Right atrium auricular region (tissue), 2 donors: ENCODE results near the gene PDE3B. TPM values are rescaled to one million over a fixed set of nuclear protein-coding genes. Genes with fewer than 3 reads are reported as not detected.

Source experiments
- DNase-seq: peaks from one replicate; pipeline ENCODE4 v3.0.0-alpha.2; 2019; ENCODE audit warnings: low spot score
- H3K27ac ChIP-seq, 2 donors: fragments of 200-600 bp; sonication (generic); 1 replicate in 1 of 2; 2 replicates in 1 of 2; pipeline ENCODE4 v1.5.1; 2016 to 2019
- H3K27me3 ChIP-seq, 2 donors: fragments of 200-600 bp; sonication (generic); one replicate each; pipeline versions ENCODE4 v1.5.1 to v1.6.0; 2017 to 2019
- H3K36me3 ChIP-seq: fragments of 200-600 bp; sonication (generic); one replicate; pipeline ENCODE4 v1.5.1; 2016
- H3K4me1 ChIP-seq, 2 donors: fragments of 200-600 bp; sonication (generic); one replicate each; pipeline versions ENCODE4 v1.5.1 to v1.6.0; 2017 to 2019
- H3K4me3 ChIP-seq, 2 donors: fragments of 200-600 bp; sonication (generic); 1 replicate in 1 of 2; 2 replicates in 1 of 2; pipeline ENCODE4 v1.5.1; 2017 to 2019; ENCODE audit warnings: mild to moderate bottlenecking in 1 of 2, moderate library complexity in 1 of 2
- H3K9me3 ChIP-seq, 2 donors: fragments of 200-600 bp; sonication (generic); one replicate each; pipeline ENCODE4 v1.5.1; 2019
- CTCF ChIP-seq, 2 donors: fragments of 200-600 bp; sonication (generic); IDR thresholded peaks; one replicate each; pipeline ENCODE4 v1.5.1; 2019; ENCODE audit warnings: antibody characterized with exemption in 2 of 2
- total RNA-seq, 2 donors: library from RNA; depleted of rRNA; stranded (reverse); fragments of >200 nt; gene quantifications; one replicate each; pipeline ENCODE4 v1.1.0, GENCODE V29; 2016

Gene PDE3B
- total RNA-seq, 2 donors from 2014 or later = 13.9 to 15.3 TPM

- Histone ChIP-seq H3K27ac (no peak overlapping the region), H3K4me3 (no peak overlapping the region), H3K36me3 (no peaks in the 10 kb centered on the region), H3K27me3 (no peaks in the 10 kb centered on the region), H3K9me3 (no peaks in the 10 kb centered on the region), H3K4me1 (no peaks in the 10 kb centered on the region)
- TF ChIP-seq CTCF (IDR thresholded peaks at IDR 0.05) = no peak
- no peak for DNase-seq
Measured at GRCh38 chr11:14614091-14614622, 29.4 kb upstream of the PDE3B start.

- Histone ChIP-seq H3K4me3 (no peak overlapping the region), H3K36me3 (no peaks in the 10 kb centered on the region), H3K27ac (no peak overlapping the region), H3K9me3 (no peaks in the 10 kb centered on the region), H3K4me1 (no peaks in the 10 kb centered on the region), H3K27me3 (no peaks in the 10 kb centered on the region)
- no peak for DNase-seq
- no peak for TF ChIP-seq CTCF (IDR thresholded peaks at IDR 0.05)
Measured at GRCh38 chr11:14617241-14618027, 26.2 kb upstream of the PDE3B start.

GRCh38 chr11:14618060-14618459, 25.5 kb upstream of the PDE3B start:
- no peak for DNase-seq
- no peaks in the 10 kb centered on the region for H3K27me3 ChIP-seq
- no peak overlapping the region for H3K27ac ChIP-seq
- no peaks in the 10 kb centered on the region for H3K9me3 ChIP-seq
- no peak for TF ChIP-seq CTCF (IDR thresholded peaks at IDR 0.05)
- no peaks in the 10 kb centered on the region for H3K4me1 ChIP-seq
- H3K4me3 ChIP-seq = no peak overlapping the region
- no peaks in the 10 kb centered on the region for H3K36me3 ChIP-seq

- Histone ChIP-seq H3K4me3 (no peak overlapping the region), H3K27ac (peak overlapping the region in 1 of 2 donors; percentile 27), H3K9me3 (no peaks in the 10 kb centered on the region), H3K4me1 (no peaks in the 10 kb centered on the region), H3K36me3 (no peaks in the 10 kb centered on the region), H3K27me3 (no peaks in the 10 kb centered on the region)
- TF ChIP-seq CTCF (IDR thresholded peaks at IDR 0.05) = no peak
- no peak for DNase-seq
Measured at GRCh38 chr11:14619603-14620531, 23.7 kb upstream of the PDE3B start.

- DNase-seq = no peak
- no peak overlapping the region for H3K4me3 ChIP-seq
- peaks cover 0 to 8% of the 10 kb centered on the region in 2 donors for H3K4me1 ChIP-seq
- no peaks in the 10 kb centered on the region for H3K36me3 ChIP-seq
- no peaks in the 10 kb centered on the region for H3K9me3 ChIP-seq
- no peak overlapping the region for H3K27ac ChIP-seq
- no peak for TF ChIP-seq CTCF (IDR thresholded peaks at IDR 0.05)
- no peaks in the 10 kb centered on the region for H3K27me3 ChIP-seq
Measured at GRCh38 chr11:14622223-14622954, 21.2 kb upstream of the PDE3B start.
